BJ (cell line): Measurements from ENCODE around the gene COPS8. TPM values are rescaled to one million over a fixed set of nuclear protein-coding genes. Genes with fewer than 3 reads are reported as not detected.

Experiments
- CTCF ChIA-PET: fragments of 350-600 bp; formaldehyde crosslinking; extraction: SDS; loops from one replicate; lab custom pipeline; 2021; ENCODE audit warnings: antibody characterized with exemption, inconsistent platforms; lab: Yijun Ruan, JAX
- POLR2A ChIA-PET: fragments of 300-600 bp; sonication (Branson Sonifier 250); formaldehyde crosslinking; extraction: SDS; loops from one replicate; lab custom pipeline; 2021; ENCODE audit warnings: antibody characterized with exemption; lab: Charles Lee
- DNase-seq: peaks from one replicate; pipeline ENCODE4 v3.0.0-alpha.2; 2011; ENCODE audit warnings: low read depth
- H3K27me3 ChIP-seq: 2 replicates; pipeline ENCODE4 v1.6.0; 2011; ENCODE audit warnings: low read length; ENCODE audit not compliant: control insufficient read depth, insufficient read depth
- H3K36me3 ChIP-seq: 2 replicates; pipeline ENCODE4 v1.5.1; 2011; ENCODE audit warnings: low read length; ENCODE audit not compliant: control insufficient read depth, insufficient read depth
- H3K4me3 ChIP-seq: 2 replicates; pipeline ENCODE4 v1.5.1; 2011; ENCODE audit warnings: low read depth, mild to moderate bottlenecking, control low read depth, low read length
- CTCF ChIP-seq: IDR thresholded peaks from 2 replicates; pipeline ENCODE4 v1.5.1; 2011; ENCODE audit warnings: low read depth, mild to moderate bottlenecking, control low read depth, inconsistent platforms, low read length, moderate library complexity; ENCODE audit not compliant: insufficient read depth
- polyA minus RNA-seq: library from RNA; depleted of rRNA, polyadenylated mRNA; stranded (reverse); fragments of >200 nt; gene quantifications from 2 replicates; pipeline ENCODE4 v1.2.3, GENCODE V29; 2011; rRNA and poly(A)+ RNA removed
- polyA plus RNA-seq: library from polyadenylated mRNA; depleted of rRNA; stranded (reverse); fragments of >200 nt; gene quantifications from 2 replicates; pipeline ENCODE4 v1.2.3, GENCODE V29; 2011; rRNA removed

The COPS8 gene
- 55.8 and 98.0 TPM in 2 replicates for polyA plus RNA-seq
- polyA minus RNA-seq, result 11.6 and 16.5 TPM in 2 replicates

GRCh38 chr2:237085248-237086221 lies at the start of gene COPS8:
COPS8 (plus strand) TSS chr2:237085889; CDS start chr2:237085965, 76 bp downstream.
- peaks cover 2% of the 10 kb centered on the region for H3K36me3 ChIP-seq
- DNase-seq, result peak; percentile 57
- ChIA-PET CTCF (interaction anchor here (1.2 to 4.1 kb wide), 8 partner anchors 11 to 739 kb away, joined by 3 to 23 read pairs (median 4); no protein-coding TSS in a partner anchor), POLR2A (interaction anchor here (0.7 kb wide), 1 partner anchor 487 kb away, joined by 3 read pairs; no protein-coding TSS in a partner anchor)
- no peaks in the 10 kb centered on the region for H3K27me3 ChIP-seq
- peak within 1 kb of the TSS; percentile 76 for H3K4me3 ChIP-seq
- peak; percentile 34; the same call in 1 of the 2 replicates for TF ChIP-seq CTCF

DNA sequence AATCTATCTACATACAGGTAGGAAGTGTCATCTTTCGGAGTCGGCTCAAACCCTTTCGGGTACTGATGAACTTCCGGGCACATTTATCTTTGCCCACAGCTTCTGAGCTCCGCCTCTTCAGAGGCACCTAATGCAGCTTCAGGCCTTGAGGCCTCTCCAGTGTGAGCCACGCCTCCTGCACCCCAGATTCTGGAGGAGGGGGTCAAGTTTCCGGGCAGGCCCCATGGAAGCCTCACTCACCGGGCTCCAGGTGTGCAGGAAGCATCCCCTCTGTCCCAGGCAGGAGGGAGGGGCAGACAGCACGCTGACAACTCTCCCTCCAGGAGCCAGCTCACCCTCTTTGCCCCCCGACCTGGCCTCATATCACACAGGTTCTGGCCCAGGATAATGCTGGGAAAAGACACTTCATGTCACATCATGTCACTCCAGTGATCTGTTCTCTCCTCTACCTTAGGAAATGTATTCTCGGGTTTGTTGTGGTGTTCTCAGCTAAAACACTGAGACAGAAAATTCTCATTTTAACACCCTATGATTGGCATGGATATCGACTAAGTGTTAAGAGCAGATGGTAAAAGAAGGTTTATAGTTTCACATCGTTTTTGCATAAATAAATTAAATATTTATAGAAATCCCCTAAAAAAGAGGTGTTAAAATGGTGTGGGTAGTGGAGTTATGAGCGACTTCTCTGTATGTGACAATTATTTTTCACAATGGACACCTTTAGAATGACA lies 46.2 kb upstream of the COPS8 start:
- ChIA-PET CTCF (interaction anchor here (1.5 kb wide), 1 partner anchor 526 kb away, joined by 3 read pairs; no protein-coding TSS in a partner anchor), POLR2A (no interaction called here)
- H3K27me3 ChIP-seq, result no peaks in the 10 kb centered on the region
- H3K4me3 ChIP-seq, result no peak overlapping the region
- TF ChIP-seq CTCF, result no peak
- no peaks in the 10 kb centered on the region for H3K36me3 ChIP-seq
- DNase-seq, result no peak

DNA sequence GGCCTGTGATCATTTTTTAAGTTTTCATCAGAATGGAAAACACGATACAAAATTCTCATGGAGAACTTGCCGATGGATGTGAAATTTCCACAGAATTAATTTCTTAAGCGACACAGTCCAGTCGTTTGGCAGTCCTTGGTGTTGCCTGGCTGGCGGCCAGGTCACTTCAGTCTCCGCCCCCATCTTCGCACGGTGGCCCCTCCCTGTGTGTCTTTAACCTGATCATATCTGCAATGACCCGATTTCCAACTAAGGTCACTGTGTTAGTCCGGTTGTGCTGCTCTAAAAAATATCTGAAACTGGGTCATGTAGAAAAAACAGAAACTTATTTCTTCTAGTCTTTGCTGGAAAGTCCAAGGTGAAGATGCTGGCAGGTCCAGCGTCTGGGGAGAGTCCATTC lies 44.5 kb upstream of the COPS8 start:
- Histone ChIP-seq H3K4me3 (no peak overlapping the region), H3K27me3 (no peaks in the 10 kb centered on the region), H3K36me3 (no peaks in the 10 kb centered on the region)
- ChIA-PET POLR2A (no interaction called here), CTCF (interaction anchor here (1.6 kb wide), 1 partner anchor 8 kb away, joined by 4 read pairs; no protein-coding TSS in a partner anchor)
- DNase-seq, result no peak
- TF ChIP-seq CTCF, result no peak

DNA sequence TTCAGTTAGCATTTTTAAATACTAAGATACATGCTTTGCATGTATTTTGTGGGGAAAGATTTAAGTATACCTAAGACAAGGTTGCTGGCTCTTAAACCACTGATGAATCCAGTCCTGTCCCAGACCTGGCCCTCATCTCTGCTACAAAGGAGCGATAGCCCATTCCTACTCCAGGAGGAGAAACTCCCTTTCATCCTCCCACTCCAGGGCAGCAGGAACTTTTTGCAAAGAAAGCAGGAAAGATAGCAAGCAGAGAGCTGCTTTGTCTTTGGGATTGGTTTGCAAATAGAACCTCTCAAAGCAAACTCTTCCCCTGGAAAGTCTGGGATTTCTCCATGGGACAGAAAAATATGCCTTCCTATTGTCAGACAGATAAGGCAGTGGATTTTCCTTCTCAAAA lies 43.6 kb upstream of the COPS8 start:
- POLR2A ChIA-PET, result no interaction called here
- H3K27me3 ChIP-seq, result no peaks in the 10 kb centered on the region
- CTCF ChIA-PET, result interaction anchor here (1.6 kb wide), 1 partner anchor 9 kb away, joined by 4 read pairs; no protein-coding TSS in a partner anchor

More for the DNA sequence above, 43.6 kb upstream of the COPS8 start:
- no peaks in the 10 kb centered on the region for H3K36me3 ChIP-seq
- H3K4me3 ChIP-seq, result no peak overlapping the region
- no peak for DNase-seq
- no peak for TF ChIP-seq CTCF
